SK-N-SH treated with all-trans-retinoic acid at 6 μM for 48 hours (cell line): Measurements from ENCODE around the gene ZNFX1.

Experiments used
- CSDC2 ChIP-seq: fragments of 250-450 bp; sonication (Bioruptor Pico); IDR thresholded peaks from 2 replicates; pipeline ENCODE4 v1.5.0; 2020; ENCODE audit warnings: mild to moderate bottlenecking, moderate library complexity
- CSRNP3 ChIP-seq: fragments of 250-450 bp; sonication (Bioruptor Pico); IDR thresholded peaks from 2 replicates; pipeline ENCODE4 v1.5.1; 2021; ENCODE audit warnings: mild to moderate bottlenecking, moderate library complexity
- ESRRG ChIP-seq: fragments of 250-450 bp; sonication (Bioruptor Pico); IDR thresholded peaks from 2 replicates; pipeline ENCODE4 v1.6.1; 2021; ENCODE audit warnings: mild to moderate bottlenecking
- OSR1 ChIP-seq: fragments of 250-450 bp; sonication (Bioruptor Pico); IDR thresholded peaks from 2 replicates; pipeline ENCODE4 v1.8.0; 2022; ENCODE audit warnings: moderate library complexity, mild to moderate bottlenecking, inconsistent platforms
- POU6F1 ChIP-seq: fragments of 250-450 bp; sonication (Bioruptor Pico); IDR thresholded peaks from 2 replicates; pipeline ENCODE4 v1.8.0; 2021; ENCODE audit warnings: low read depth, mild to moderate bottlenecking, moderate library complexity, borderline replicate concordance
- RARB ChIP-seq: fragments of 250-450 bp; sonication (Bioruptor Pico); IDR thresholded peaks from 2 replicates; pipeline ENCODE4 v1.8.0; 2021; ENCODE audit warnings: mild to moderate bottlenecking, moderate library complexity
- TOX ChIP-seq: fragments of 250-450 bp; sonication (Bioruptor Pico); IDR thresholded peaks from 2 replicates; pipeline ENCODE4 v1.8.0; 2021; ENCODE audit warnings: mild to moderate bottlenecking, moderate library complexity, borderline replicate concordance
- ZC3H10 ChIP-seq: fragments of 250-450 bp; sonication (Bioruptor Pico); IDR thresholded peaks from 2 replicates; pipeline ENCODE4 v1.5.1; 2021; ENCODE audit warnings: mild to moderate bottlenecking, moderate library complexity
- ZFP3 ChIP-seq: fragments of 250-450 bp; sonication (Bioruptor Pico); IDR thresholded peaks from 2 replicates; pipeline ENCODE4 v1.5.0; 2020; ENCODE audit warnings: mild to moderate bottlenecking, moderate library complexity
- ZFP30 ChIP-seq: fragments of 450-650 bp; formaldehyde crosslinking; IDR thresholded peaks from 2 replicates; pipeline ENCODE4 v1.5.0; 2022; ENCODE audit warnings: mild to moderate bottlenecking, moderate library complexity
- ZNF70 ChIP-seq: fragments of 450-650 bp; formaldehyde crosslinking; IDR thresholded peaks from 2 replicates; pipeline ENCODE4 v1.5.0; 2020; ENCODE audit warnings: mild to moderate bottlenecking, moderate library complexity

GRCh38 chr20:49247792-49248191 lies 30.1 kb downstream of the ZNFX1 start:
- no peak for TF ChIP-seq ZNF70
- no peak for TF ChIP-seq POU6F1
- no peak for TF ChIP-seq CSRNP3 (CRISPR knock-in tag)
- no peak for TF ChIP-seq RARB (CRISPR knock-in tag)
- no peak for TF ChIP-seq ZFP3
- TF ChIP-seq TOX (CRISPR knock-in tag) = no peak
- no peak for TF ChIP-seq ZC3H10 (CRISPR knock-in tag)
- TF ChIP-seq ZFP30 (CRISPR knock-in tag) = no peak
- no peak for TF ChIP-seq ESRRG (CRISPR knock-in tag)
- no peak for TF ChIP-seq OSR1 (CRISPR knock-in tag)
- no peak for TF ChIP-seq CSDC2 (CRISPR knock-in tag)
